NCI-H2029 (cell line): Measurements from ENCODE around the gene TMEM26.
A peak's percentile ranks its signal among the peaks of the same experiment; 100 is the strongest.

Source experiments
- DNase-seq: peaks from one replicate; lab custom pipeline; 2025; lab: John Stamatoyannopoulos, UW

The TMEM26 gene

DNA sequence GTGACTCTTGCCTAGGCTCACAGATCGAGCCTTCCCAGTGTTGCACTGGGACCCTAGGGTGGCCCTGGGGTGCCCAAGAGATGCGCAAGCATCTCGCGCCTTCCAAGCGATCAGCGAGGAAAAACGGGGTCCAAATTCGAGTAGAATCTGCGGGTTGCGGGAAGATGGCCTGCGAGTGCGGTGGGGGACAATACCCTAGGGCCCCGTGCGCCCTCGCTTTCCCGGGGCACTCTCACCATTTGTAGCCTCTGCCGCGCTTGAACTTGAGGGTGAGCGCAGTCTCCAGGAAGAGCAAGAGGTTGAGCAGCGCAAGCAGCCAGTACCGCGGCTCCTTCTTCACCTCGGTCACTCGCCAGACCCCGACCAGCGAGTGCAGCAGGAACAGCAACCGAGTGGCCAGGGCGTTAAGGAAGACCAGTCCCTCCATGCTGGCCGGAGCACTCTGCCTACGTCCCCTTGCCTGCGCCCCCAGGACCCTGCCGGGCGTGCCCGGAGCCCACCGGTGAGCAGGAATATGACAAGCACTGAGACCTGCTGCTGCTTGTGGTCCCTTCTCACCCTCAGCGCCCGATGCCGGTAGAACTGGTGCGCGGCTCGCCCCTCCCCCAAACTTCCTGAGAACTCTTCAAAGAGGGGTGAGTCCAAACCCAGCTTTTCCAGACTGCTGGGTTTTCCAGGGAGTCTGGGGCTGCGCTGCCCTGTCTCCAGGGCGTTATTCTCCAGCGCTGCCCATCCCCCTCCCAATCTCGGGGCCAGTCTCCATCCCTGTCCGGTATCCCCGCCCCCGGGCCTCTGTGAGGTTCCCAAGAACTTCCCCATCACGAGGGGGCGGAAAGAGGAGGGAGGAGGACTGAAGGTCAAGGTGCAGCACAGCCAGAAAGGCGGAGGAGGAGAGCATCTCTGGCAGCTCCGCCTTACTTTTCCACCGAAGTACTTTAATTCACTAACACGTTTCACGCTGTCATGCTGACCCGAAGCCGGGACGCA, at the start of gene TMEM26:
Gene TMEM26 (minus strand): TSS at position 727 of the 987 bp plus-strand sequence. CDS start 300 bp downstream, at position 427.
- no peak for DNase-seq

DNA sequence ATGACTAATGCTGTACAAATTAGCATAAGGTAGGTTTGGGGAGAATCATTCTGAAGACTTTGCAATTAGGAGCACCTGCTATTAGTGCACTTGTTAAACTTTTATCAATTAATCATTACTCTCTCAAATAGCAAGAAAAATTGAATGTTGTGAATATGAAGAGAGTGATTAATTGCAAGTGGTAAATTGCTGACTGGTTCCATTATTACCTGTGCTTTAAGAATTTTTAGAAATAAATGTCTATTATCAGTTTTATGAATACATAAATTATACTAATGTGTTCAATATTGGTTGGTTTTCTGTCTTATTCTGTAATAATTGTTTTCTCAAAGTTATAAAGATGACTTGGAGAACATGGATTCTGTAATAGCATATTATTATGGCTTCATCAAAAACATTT, 47.3 kb upstream of the TMEM26 start:
- DNase-seq: no peak

DNA sequence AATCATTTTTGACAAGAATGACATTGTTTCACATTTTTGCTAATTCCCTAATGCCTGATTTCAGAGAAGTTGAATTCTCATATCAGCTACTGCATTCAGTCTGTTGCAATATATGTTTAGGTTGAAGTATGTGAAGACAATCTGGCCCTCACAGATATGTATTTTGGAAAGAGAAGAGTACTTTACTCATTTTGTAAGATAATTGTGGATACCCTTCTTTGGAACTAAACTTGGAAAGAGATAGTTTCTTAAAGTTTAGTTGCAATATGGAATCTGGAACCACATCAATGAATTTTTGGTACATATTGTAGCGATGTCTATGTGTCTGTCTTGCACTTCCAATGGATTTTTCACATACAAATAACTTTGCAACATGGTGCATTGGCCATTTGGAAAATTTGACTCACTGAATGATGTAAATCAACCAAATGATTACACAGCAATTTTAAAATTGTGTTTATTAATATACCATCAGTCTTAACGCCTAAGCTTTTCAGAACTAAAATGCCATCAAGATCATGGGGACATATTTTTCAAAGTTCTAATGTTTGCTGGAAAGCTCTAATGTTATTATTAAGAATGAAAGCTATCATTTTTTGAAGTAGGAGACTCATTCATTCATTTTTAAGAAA, 39.3 kb upstream of the TMEM26 start:
- no peak for DNase-seq

DNA sequence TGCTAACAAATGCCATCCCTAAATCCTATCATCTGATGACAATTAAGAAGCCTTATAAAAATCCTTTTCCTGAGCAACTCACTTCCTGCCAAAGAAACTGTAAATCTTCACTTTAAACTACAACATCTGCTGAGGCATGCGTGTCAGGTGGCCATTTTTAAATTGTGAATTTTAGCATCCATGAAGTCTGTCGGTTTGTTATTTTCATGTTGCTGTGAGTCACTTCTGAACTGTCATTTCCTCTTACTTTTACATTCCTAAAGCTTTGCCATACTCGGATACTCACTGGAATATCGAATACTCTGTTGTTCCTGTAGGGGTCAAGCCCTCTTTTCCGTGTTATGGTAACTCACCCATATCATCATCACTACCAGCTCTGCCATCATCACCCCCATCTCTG, 34.3 kb upstream of the TMEM26 start:
- no peak for DNase-seq

DNA sequence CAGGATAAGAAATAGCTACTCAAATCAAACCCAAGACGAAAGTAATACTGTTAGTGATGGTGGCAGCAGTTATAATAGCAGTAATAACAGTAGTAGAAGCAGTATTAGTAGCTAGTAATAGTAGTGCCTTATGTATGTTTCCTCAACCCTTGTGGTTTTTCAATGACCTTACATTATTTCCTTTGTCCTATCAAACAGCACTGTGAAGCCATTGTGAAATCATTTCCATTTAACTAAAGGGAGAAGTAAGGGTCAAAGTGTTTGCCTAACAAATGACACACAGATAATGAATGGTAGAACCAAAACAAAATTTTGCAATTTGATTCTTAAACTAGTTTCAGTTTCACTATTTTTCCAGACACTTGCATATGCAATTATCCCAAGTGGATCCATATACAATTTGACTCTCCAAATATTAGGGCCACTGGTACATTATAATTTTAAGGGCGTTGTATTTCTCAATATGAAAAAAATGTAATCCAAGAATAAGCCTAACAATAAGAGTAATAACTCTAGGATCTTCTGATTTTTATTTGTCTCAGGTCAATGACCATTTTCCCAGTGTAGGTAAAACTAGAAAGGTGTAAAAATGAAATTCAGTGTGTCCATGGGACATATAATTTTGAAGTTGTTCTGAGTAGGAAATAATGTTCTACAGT, 33.7 kb upstream of the TMEM26 start:
- peak; percentile 0 for DNase-seq

DNA sequence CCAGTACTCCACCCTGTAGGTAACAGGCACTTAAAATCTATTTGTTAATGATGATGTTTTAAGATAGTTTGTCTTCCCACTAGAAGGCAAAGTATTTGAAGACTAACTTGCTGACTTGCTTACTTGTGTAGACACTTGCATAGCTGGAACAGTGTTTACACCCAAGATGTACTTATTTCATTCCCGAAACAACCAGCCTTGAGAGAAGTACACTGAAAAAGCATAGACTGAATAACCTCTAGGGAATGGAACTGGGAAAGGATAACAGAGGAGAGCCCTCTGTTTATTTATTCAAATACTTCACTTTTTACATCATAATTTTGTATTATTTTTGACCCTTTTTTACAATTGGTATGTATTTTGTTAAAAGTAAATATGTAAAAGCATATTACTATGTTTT, 33.1 kb upstream of the TMEM26 start:
- no peak for DNase-seq

DNA sequence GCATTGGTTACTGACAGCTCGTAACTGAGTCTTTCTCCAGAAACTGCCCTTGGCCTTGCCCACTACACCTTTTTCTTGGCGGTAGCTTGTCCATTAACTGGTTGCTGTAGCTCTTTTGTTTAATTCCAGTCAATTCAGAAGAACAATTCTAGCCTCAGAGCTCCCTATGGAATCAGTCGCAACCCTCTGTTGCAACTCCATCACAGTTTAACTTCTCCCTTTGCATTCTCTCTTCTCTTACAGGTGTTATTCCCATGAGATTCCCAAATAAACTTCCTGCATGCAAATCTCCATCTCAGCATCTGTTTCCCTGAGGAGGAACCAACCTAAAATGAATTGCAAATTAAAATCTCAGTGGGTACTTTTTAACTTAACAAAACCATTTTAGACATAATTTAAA, 28.4 kb upstream of the TMEM26 start:
- DNase-seq: no peak

DNA sequence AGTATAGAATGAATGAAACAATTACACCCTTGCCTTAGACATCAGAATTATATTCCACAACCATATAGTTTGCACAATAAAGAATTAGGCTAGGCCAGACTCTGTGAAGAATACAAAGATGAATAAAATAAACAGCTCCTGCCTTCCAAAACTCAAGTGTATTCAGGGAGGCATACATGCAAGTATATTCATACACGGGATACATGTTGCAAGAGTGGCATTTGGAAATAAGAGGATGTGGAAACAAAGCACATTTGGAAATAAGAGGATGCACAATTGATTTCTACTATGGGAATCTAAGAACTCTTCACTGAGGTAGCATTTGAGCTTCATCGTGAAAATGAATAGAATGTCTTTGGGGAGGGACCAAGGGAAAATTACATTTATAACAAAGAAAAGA, 27.0 kb upstream of the TMEM26 start:
- DNase-seq: no peak

DNA sequence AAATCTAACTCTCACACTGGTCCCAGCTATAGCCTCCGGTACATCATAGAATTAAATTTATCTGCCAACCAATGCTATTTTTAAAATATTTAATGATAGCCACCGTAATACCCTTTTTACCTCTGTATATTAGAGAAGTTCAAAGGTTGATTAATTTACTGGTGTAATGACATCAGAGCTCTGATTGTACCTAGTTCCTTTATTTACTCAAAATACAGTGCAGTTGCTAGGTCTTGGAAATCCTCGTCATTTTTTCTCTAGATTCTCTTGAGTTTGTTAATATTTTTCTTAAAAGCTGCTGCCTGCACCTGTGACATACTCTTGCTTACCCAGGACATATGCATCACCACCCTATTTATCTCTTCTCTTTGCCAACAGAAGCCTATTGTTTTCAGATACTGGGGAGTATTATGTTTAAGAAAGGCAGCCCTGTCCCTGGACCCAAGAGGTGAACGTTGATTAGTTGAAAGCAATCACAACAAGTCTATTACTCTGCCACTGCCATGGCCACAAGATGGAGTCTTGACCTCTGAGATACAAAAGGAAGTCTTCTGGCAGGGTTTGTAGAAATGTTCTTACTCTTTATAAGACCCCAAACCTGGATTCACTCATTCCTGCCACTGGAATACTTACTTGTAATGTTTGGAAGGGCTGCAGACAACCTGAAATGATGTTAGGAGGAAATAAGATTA, 25.6 kb upstream of the TMEM26 start:
- no peak for DNase-seq

DNA sequence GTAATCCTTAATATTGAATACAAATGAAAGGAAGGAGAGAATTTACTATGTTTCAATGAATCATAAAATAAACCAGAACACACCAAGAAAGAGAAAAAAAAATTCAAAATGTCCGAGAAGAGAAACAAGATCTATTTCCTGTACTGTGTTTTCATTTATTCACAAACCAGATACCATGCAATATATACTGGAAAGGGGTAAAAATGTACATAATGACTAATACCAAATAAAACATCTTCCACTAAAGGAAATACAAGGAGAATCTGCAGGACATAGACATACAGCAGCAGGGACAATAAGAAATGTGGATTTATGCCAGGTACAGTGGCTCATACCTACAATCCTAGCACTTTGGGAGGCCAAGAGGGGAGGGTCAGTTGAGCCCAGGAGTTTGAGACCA, 24.3 kb upstream of the TMEM26 start:
- DNase-seq: no peak

DNA sequence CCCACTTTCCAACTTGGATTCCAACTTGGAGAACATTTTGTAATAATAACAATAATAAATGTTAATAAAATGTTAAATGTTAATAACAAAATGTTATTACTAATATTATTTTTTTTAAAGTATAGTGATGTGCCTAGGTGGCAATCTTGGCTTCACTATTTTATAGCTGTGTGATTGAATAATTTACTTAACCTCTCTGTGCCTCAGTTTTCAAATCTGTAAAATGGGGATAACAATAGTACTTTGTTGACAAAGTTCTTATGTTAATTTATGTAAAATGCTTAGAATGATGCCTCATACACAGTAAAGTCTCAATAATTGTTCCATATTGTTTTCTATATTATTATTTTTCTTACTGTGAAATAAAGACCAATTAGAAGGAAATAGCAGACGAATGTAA, 23.3 kb upstream of the TMEM26 start:
- DNase-seq: no peak

DNA sequence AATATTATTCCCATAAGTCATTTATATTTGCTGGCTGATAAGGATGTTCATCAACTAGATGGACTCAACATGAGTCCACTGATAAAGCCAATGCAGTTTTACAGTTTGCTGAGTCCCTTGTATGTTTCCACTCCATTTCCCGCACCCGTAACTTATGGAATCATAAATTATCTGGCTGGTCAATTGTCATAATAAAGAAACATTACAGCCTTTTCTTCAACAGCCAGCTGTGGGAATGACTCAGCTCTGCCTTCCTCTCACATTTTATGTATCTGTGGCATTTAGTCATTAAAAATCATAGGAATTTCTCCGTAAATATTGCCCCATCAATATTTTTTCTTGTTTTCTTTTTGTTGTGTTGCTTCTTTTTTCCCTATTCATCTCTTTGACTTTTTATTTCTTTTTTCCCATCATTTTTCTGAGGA, 22.3 kb upstream of the TMEM26 start:
- DNase-seq: no peak

DNA sequence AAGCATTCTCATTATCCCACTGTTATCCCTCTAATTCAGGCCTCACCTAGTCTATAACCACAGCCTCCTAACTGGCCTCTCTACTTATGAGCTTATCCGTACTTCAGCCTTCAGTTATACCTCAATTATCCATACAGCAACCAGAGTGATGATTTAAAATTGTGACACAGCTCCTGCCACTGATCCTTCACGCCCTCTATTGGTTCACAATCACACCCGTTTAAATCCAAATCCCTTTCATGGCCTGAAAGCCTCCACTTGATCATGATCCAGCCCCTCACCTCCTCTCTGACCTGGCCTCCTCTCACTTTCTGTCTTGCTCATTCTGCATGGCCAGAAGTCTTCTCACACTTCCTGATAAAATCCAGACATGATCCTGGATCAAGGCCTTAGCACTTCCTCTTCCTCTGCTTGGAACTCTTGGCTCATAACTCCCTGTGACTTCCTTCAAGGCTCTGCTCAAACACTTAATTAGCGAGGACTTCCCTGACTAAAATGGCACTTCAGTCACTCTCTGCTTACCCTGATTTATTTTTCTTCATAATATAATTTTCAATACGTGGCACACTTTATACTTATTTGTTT, 19.0 kb upstream of the TMEM26 start:
- no peak for DNase-seq

DNA sequence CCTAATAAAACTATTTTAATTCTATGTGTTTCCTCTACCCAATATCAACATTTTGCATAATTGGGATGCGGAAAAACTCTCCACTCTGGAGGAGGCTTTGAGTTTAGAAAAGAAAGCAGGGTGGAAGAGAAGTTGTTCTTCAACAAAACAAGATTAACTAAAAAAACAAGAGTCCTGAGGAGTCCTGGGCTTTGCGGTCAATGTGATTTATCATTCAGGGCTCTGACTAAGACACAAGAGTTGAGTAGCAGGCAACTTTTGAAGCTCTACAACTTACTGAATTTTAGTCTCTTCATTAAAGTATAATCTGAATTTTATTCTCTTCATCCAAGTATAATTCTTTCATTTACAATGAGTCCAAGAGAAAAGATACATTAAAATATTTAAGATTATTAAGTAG, 18.3 kb upstream of the TMEM26 start:
- no peak for DNase-seq

DNA sequence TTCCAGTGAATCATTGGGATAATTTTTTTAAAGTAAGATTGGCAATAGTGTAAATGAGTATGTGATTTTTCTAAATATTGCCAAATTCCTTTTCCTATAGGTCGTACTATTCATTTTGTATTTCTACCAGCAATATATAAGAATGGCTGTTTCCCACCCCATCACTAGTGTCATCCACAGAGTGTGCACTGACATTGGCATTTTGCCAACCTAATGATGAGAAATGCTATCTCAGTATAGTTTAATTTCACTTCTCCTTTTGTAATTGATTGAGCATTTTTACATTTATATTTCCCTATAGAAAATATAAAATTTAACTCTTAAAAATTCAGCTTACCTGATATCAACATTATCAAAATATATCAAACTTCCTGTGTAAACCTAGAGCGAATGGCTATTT, 17.6 kb upstream of the TMEM26 start:
- no peak for DNase-seq

DNA sequence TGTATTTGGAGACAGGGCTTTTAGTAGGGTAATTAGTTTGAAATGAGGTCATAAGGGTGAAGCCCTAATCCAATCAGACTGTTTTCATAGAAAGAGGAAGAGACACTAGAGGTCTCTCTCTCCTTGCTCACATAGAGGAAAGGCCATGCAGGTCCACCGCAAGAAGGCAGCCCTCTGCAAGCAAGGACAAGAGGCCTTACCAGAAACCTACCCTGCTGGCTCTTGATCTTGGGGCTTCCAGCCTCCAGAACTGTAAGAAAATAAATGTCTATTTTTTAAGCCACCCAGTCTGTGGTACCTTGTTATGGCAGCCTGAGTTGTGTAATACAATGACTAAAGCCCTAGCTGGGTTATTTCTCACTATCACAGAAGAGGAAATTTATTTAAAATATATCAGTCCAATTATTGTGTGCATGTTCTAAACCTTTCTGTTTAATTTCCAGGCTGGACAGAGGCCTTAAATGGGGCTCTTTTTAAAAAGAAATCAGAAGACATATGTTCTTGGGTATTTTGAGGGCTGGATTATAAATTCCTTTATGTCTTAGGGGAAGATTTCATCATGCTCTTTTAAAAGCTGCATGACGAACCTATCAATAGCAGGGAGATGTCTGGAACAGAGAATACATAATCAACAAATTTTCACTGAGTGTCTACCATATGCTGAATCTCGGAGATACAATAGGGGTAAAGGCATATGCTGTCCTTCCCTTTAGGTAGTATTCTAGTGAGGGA, 12.9 kb upstream of the TMEM26 start:
- DNase-seq: no peak

DNA sequence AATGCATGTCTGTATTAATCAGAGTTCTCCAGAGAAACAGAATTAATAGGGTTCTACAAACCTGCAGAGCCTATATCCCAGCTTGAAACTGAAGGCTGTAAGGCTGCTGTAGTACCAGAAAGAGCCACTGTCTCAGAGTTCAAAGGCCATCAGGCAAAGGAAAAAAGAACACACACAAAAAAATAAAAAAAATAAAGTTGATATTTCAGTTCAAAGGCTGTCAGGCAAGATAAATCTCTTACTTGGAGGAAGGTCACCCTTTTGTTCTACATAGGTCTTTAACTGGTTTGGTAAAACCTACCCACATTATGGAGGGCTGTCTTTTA, 12.0 kb upstream of the TMEM26 start:
- no peak for DNase-seq

DNA sequence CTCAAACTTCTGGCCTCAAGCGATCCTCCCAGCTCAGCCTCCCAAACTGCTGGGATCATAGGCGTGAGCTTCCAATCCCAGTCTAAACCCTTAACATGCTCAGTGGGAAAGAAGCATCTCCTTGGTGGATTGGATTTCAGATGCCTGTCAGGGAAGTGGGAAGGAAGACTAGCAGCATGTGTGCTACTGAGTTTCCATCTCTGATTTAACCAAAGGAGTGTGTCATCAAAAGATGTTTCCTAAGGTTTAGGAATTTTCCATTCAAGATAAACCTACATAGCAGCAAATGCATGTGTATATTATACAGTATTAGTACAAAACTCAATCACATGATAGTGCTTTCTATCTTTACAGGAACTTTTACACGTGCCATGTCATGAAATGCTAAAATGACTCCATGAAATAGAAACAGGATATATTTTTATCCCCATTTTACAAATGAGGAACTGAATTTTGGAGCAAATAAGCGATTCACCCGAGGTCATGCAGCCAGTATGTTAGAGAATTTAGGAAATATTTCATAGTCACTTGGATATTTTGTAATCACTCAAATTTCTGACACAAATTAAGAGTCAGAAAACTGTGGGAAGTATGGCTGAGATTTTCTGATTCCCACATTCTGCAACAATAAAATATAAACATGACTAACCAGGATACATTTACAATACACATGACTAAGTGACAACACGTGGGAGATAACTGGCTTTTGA, 11.4 kb upstream of the TMEM26 start:
- DNase-seq: no peak

DNA sequence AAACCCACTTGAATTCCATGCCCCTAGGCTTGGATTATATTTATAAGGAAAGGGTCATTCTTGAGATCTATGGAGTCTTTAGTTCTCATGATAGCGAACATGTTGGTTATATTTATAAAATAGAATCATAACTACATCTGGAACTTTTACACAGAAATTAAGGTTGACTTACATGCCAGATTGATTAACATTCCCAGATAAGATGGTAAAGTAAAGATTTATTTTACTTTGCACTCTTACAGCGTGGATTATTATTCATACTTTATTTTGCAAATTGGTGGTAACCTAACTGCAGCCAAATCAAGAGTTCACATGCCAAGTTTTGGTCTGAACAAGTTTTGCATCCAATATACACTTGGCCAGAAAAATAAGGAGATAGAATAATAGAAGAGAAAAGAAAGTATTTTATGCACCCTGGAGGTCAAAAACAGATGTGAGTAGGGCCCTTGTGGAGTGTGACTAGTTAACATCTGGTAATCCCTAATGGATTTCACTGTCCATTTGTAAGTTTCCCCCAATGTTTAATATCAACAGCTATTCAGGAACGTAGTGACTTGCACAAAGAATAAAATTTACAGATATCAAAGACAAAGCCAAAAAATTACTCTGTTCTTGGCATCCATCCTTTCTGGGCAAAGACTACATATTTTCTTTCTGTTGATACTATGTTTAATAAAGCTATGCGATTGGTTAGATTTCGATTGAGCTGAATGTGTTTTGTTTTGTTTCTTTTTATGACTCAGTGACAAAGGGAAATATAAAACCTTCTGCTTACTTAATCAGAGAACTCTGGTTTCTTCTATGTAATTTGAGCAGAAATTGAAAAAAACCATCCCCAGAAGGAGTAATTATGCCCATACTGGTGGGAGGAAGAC, 10.1 kb upstream of the TMEM26 start:
- DNase-seq: no peak

DNA sequence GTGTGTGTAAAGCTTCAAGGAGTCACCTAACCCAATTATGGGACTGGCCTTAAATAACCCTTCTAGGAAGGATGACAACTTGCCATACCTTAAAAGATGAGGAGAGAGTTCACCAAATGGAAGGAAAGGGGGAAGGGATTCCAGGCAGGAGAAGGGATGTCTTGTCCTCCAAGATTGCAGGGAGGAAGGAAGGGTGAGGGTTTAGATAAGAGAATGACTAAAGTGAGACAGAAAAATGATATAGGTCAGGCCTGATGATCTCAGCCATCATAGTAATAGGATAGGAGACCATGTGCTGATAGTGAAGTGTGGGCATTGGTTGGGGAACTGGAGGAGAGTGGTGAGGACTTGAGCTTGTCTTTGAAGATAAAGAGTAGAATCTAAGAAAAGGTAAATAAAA, 7.7 kb upstream of the TMEM26 start:
- no peak for DNase-seq
